Ammon's horn (tissue), 1 donor: ENCODE results near the gene ALDH3B1.

Experiments
- DNase-seq: peaks from one replicate; pipeline ENCODE4 v3.0.0-alpha.2; 2016; ENCODE audit warnings: low spot score

ALDH3B1 gene

DNA sequence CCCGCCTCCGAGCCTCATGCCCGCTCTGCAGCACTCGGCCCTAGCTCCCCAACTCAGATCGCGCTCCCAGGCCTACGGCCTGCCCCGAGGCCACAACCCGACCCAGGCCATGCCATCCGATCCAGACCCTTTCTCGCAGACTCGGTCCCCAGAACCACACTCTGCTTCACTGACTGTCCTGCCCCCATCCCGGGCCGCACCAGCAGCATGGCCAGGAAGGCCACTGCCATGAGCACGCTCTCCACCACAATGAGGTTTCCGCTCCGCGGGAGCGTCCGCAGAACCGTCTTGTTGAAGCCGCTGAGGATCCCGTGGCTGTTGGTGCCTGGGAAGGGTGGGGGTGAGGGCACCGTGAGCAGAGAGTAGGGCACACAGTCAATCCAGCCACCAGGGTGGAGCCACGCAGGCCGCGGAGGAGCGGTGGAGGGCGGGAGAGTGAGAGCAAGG lies 12.6 kb upstream of the ALDH3B1 start:
- peak; percentile 2 for DNase-seq

DNA sequence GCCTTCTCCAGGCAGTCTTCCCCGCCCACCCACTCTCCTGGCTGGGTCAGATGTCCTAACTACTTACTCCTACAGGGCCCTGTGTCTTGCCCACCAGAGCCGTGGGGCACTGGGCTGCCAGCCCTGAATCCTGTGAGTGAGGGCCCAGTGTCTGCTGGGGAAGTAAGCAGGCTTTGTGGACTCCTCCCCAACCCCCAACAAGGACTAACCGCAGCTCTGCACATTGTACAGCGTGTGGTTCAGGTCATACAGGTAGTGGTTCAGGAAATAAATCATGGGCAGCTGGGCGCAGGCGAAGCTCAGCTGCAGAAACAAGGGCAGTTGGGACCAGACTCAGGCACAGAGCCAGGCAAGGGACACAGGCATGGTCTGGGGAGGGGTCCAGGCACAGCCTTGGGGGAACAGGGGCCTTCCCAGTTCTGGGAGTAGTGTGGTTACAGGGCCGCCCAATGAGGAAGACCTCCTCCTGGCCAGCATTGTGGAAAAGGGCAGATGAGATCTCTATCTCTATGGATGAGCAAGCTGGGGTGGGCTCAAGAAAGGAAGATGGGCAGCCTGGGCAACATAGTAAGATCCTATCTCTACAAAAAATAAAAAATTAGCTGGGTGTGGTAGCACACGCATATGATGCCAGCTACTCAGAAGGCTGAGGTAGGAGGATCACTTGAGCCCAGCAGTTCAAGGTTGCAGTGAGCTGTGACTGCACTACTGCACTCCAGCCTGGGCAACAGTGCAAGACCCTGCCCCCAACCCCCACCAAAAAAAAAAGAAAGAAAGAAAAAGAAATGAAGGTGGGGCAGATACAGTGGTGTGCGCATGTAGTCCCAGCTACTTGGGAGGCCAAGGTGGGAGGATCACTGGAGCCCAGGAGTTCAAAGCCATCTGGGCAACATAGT lies 11.7 kb upstream of the ALDH3B1 start:
- DNase-seq: peak; percentile 1

DNA sequence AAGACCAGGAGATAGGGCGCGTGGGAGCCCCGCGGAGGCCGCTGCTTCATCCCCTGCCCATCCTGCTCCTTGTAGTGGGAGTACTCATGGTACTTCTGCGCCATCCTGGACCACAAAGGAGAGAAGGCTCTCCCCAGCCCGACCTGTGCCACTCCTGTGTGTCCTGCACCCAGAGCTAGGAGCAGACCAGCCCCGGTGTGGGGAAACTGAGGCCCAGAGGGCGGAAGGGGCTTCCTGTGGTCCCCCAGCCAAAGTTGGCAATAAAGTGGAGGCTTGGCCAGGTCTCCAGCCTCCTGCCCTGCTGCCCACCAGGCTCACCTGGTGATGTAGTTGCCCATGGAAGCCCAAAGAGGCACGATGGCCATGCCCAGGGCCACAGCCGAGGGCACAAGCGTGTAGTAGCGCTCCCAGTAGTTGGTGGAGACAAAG lies 10.9 kb upstream of the ALDH3B1 start:
- no peak for DNase-seq

DNA sequence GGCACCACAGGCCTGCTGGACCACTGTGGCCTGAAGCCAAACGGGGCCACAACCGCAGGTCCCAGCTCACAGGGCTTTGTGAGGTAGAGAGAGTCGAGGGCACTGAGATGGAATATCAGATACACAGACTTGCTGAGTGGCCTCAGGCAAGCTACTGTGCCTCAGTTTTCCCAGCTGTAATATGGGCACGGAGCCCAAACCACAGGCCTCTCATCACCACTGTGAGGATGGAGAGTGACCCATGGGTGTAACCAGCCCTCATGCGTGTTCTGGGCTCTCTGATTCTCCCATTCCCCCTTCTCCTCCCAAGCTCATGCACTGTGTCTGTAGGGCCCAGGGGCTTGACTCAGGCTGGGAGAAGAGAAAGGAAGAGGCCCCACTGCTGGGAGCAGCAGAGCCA lies 10.4 kb upstream of the ALDH3B1 start:
- DNase-seq: no peak

DNA sequence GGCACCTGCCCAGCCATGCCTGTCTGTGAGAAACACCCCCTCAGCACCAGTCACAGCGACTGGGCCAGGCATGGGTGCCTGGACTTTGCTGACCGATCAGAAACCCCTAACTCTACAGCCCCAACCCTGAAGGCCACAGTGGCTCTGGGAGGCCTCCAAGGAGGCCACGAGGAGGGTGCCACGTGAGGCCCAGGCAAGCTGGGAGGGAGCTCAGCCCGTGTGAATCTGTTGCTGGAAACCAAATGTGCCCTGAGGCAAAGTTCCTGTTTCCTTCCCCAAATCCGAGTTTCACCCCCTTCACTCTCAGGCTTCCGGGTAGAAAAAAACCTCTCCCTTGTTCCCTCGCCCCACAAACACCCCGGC lies 7.6 kb upstream of the ALDH3B1 start:
- peak; percentile 45 for DNase-seq

DNA sequence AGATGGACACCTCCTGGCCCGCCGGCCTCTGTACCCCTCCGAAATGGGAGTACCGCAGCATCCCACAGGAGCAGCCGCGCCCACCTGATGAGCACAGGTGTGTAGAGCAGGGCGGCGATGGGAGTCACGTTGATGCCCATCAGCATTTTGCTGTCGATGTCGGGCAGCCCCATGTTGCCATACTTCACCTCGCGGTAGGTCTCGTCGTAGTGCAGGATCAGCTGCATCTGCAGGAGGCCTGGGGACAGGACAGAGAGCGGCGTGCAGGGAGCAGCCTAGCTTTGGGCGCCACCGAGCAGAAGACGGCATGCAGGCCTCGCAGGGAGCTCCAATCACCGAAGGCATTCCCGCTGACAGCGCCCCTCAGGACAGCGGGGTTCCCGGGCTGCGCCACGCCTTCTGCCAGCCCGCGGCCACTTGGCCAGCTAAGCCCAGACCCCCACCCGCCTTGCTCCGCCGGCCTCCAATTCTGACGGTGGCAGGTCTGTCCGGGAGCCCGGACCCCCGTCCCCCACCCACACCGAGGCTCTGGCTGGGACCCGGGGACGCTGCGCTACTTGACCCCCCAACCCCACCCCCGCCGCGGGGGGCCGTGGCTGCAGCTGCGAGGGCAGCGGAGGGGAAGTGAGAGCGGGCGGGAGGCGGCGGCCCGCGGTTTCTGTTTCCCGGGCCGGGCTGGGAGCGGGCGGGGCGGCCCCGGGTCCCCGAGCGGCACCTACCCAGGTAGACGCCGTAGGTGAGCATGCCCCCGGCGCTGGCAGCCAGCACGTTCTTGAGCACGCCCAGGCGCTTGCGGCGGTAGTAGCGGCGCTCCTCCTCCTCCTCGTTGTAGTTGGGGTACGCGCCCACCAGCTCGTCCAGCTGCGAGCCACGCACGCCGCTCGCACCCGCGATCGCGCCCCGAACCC lies 6.9 kb upstream of the ALDH3B1 start:
- DNase-seq: peak; percentile 11

DNA sequence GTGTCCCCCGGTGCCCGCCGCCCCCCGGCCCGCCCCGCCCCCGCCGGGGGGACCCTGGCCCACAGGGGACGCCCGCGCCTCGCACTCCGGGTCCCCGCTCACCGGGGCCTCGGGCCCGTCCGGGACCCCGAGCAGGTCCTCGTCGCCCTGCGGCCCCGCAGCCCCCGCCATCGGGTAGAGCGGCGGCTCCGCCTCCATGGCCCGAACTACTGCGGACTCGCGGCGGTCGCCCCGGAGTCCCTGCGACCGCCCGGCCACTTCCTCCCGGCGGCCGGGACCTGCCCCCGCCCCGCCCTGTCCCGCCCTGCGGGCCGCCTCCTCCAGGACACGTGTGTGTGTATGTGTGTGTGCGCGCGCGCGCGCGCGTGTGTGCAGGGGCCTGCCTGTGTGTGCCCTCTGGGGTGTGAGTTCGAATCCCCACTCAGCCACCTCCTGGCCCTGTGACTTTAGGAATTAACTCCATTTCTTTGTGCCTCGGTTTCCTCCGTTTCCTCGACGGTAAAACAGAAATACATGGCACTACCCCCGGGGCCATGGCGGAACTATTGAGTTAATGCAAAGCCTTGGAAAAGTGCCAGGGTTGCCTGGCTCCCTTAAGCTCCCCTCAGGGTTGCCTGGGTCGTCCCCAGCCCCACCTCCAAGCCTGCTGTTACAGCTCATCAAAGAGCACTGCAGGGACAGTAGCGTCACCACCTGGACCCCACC lies 6.1 kb upstream of the ALDH3B1 start, which contains the start of gene UNC93B1:
Gene UNC93B1, minus strand, starts transcription at position 252 of the 705 bp plus-strand sequence. Its CDS starts 54 bp downstream, at position 198.
- peak; percentile 57 for DNase-seq

DNA sequence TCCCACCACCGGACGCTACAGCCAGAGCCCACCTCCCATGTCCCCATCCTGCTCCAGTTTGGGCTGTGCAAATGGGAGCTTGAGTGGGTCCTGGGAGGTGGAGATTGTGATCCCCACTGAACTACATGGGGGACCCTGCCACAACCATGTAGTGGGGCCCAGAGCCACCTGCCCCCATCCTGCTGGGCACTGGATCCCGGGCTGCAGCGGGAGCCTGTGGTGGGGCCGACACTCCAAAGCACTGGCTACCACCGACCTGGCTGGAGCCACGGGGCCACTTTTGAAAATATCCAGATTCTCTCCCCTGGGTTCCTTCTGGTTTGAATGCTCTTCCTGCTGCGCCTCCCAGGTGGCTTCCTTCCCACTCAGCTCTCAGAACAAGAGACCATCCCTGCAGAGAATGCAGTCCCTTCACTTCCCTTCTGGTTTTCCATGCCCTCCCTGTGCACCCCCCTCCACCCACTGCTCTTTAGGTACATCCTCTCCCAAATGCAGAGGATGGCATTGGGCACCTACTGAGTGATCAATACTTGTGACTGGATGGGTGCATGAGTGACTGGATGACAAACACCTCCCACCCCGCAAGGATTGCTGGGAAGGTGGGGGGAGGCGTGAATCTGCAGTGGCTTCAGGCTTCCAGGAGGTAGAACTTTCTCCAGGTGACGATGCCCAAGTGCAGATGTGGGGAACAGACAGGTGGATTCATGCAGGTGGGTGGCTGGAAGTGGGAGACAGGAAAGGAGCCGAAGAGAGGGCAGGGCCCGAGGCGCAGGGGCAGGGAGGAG lies 5.4 kb upstream of the ALDH3B1 start:
- peak; percentile 83 for DNase-seq

DNA sequence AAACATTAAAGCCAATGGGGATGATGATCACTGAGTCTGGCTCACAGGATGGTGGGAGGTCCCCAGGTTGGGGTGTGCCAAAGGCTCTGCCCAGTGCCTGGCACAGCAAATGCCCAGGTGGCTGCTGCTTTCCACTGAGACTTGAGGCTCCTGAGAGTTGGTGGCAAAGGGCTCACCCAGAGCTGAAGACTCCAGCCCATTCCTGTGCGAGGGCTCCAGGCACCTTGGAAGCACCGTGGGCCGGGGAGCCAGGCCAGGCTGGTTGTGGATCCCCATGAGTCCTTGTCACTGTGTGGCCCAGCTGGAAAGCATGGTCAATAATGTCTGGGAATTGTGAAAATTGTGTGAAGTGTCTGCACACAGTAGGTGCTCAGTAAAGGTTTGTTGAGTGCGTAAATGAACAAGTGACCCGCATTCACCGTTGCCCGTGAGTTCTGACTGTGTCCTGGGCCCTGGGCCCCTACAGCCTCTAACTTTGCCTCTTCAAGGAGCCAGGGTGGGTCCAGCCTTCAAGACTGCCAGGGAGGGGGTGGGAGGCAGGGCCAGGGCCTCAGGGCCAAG lies 3.4 kb upstream of the ALDH3B1 start:
- no peak for DNase-seq

DNA sequence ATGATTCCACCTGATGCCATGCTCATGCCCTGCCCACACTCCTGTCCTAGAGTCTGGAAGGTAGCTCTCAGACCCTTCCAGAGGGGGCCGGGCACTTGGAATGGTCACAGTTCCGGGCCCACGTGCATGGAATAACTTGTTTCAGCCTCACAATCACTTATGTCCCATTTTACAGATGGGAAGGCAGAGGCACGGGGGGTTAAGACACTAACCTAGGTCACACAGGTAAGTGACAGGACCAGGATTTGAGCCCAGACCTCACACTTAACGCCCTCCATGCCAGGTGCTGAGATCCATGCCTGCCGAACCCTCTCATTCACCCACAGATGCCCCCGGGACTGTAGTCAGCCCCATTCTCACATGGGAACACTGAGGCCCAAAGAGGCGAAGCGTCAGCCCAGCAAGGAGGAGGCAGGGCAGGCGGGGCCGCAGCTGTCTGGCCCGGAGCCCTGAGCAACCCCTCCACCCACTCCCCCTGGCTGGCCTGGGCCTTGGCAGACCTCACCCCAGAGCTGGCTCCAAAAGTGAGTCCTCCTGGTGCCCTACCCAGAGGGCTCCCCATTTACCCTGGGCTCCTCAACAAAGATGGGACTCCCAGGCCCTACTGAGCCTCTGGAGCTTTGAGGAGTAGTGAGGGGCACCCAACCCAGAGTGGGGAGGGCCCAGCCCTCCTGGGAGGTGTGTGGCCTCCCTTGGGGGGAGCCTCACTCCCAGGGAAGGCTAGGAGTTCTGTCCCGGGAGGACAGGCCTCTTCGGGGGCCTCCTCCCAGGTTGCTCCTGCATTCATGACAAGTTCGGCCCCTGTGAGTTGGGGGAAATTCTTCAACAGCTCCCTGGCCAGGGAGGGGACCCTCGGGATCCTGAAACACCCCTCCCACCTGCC lies 2.4 kb upstream of the ALDH3B1 start:
- DNase-seq: no peak

DNA sequence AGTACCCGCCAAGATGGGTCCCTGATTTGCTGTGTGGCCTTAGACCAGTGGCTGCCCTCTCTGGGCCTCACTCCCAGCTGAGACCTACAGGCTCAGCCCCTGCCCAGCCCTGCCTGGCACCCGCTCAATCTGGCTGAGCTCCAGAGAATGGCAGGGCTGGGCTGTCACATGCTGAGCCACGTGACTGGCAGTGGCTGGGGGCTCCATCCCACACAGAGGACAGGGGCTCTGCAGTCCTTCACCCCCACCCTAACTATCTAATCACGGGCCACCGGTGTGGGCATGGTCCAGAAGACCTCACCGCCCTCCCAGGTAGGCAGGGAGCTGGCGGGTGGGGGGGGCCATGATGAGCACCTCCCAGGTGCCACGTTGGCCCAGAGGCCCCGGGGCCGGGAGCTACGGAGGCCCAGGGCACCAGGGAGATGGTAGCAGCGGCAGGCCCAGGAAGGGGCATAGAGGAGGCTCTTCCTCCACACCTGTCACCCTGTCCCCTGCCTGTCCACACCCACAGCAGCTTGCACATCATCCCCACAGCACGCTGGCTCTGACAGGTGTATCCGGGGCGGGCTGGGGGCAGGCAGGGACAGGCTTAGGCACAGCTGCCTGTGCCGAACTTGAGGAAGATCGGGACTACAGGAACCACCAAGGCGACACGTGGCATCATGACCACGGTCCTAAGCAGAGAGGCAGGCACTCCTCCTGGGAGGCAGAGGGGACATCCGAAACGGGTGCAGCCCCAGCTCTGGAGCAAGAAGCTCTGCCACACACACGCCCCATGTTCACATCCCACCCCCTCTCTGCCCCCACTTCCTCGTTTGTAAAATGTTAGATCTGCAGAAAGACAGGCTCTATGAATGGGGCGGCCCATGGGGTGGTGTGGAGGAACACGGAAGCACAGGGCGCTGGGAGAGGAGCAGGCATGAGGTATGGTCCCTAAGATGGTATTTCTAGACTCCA lies 1.5 kb upstream of the ALDH3B1 start:
- no peak for DNase-seq

DNA sequence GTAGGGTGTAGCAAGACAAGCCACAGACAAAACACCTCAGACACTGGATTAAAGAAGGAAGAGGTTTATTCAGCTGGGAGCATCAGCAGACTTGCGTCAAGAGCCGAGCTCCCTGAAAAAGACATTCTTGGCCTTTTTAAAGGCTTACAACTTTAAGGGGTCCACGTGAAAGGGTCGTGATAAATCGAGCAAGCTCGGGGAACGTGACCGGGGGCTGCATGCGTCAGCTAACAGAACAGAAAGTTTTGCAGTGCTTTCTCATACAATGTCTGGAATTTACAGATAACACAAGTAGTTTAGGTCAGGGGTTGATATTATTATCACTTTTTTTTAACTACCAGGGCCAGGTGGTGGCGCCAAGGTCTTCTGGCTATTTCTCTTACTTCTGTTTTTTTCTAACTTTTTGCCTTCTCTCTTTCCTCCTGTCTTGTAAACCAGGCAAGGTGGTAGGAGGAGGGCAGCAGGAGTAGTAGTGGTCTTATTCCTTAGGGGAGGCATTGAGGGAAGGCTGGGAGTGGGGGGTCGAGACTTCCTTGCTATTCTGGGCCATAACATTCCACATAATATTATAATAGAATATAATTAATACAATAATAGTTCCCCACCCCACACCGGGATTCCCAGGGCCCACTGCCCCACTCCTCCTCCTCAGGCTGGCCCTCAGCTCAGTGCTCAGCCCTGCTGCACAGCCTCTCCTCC lies 587 bp upstream of the ALDH3B1 start:
- no peak for DNase-seq

DNA sequence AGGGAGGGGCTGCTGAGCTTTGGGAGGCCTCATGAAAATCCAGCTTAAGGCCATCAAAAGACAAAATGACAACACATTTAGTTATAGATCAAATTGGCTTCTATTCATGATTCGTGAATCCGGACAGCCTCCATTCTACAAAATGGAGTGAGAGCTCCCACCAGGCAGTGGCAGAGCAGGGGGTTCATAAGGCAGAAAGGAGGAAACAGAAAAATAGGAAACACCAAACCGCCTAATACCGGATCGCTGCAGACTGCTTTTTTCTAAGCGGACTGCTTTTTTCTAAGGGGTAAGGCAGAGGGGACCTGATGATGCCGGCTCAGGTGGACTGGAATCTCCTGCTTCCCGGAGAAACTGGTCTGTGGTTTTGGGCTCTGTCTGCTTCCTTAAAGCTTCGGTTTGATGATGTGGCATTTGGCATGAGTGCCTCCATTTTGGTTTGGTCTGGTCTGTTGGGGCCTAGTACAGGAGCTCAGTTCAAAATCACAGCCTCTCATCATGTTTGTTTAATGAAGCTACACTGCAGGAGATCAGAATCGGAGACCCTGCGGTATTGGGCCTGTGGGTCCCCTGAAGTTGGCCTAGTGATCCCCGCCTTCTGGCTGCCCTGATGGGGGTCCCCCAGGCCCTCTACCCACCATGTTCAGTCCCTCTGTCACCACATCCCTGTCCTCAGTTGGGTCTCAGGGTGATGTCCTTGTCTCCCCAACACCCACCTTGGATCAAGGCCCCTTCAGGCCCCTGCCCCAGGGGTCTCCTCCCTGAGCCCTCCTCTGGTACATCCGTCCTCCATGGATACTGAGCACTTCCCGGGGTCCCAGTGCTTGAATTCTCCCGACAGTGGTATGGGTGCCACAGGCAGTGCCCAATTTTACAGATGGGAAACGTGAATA lies 1.2 kb downstream of the ALDH3B1 start:
- DNase-seq: no peak

DNA sequence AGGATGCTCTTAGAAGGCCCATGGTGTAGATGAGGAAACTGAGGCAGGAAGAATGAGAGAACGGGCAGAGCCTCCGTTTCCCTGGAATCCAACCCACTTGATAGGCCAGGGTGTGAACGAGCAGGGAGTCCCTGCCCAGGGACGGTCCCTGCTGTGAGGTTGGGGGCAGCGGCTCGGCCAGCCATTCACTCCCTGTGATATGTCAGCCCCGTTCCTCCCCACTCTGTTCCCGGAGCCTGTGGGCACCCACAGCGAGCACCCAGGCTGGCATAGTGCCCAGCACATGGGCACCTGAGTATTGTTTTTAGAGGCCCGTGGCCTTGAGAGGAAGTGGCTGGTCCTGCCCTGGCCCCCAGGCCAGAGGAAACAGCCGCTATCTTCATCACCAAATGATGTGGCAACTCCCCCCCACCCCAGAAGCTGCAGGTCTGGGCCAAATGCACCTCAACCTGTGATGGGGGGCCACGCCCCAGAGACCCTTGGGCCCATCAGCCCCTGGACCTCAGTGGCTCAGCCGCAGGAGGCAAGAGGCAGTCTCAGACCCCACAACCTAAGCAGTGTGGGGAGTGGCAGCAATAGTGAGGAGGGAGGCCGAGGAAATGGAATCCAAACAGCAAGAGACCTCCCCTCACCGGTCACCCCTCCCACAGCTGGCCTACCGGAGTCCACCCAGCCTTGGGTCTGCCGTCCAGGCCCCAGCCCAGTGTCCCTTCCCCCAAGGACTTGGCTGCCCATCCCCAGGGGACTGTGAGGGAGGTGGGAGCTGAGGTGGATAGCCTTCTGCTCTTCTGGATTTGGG lies 2.1 kb downstream of the ALDH3B1 start:
- no peak for DNase-seq

DNA sequence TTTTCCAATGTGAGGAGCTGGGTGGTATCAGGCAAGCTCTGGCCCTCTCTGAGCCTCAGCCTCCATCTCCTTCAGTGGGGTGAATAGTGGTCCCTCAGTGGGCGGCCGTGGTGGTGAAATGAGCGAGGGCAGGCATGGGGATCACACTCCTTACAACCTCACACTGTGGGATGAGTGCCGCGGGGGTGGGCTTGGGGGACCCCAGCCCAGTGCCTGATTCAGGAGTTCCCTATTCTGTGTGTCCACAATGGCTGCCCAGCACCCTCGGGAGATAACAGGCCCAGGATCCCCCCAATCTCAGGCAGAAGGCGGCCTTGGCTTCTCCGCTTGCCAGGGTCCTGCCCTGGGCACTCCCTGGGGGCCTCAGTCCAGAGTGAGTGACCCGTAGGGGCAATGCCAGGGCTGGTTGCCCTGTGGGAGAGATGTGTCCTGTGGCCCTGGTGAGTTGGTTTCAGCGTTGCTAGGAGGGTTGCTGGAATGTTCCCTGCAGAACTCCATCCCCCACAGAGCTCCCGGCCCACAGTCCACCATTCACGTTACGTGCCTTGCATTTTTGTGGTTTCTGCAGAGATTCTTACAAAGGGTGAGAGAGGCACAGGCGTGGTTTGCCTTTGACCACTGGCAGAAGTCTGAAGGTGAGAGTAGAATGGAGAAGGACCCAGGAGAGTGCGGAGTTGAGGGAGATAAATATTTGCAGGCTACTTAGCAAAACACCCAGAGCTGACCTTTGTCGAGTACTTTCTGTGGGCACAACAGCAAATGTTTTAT lies 2.9 kb downstream of the ALDH3B1 start:
- no peak for DNase-seq
